Activated CD8-positive, alpha-beta T cell treated with anti-CD3 and anti-CD28 coated beads for 36 hours (primary cell): ENCODE results near the gene ADIPOR2. TPM values are rescaled to one million over a fixed set of nuclear protein-coding genes. Genes with fewer than 3 reads are reported as not detected.

Experiments
- ATAC-seq: fragments of 200-7000 bp; cut with Tn5 transposase; one replicate; pipeline ENCODE4 v1.10.0; 2021; ENCODE audit warnings: mild to moderate bottlenecking, moderate library complexity
- CTCF ChIA-PET: fragments of 350-600 bp; sonication (Branson Sonifier 250); formaldehyde crosslinking; loops from one replicate; lab custom pipeline; 2021; ENCODE audit warnings: antibody characterized with exemption; lab: Charles Lee
- POLR2A ChIA-PET: fragments of 350-600 bp; sonication (Branson Sonifier 250); formaldehyde crosslinking; loops from one replicate; lab custom pipeline; 2021; ENCODE audit warnings: antibody characterized with exemption; lab: Charles Lee
- DNase-seq: peaks from one replicate; pipeline ENCODE4 v3.0.0-alpha.2; 2020
- H3K27ac Mint-ChIP-seq: one replicate; pipeline ENCODE4 v1.8.0; 2021; ENCODE audit warnings: mild to moderate bottlenecking, mixed read lengths
- H3K27me3 Mint-ChIP-seq: one replicate; pipeline ENCODE4 v1.8.0; 2021; ENCODE audit warnings: mixed read lengths
- H3K36me3 Mint-ChIP-seq: one replicate; pipeline ENCODE4 v1.8.0; 2021; ENCODE audit warnings: low read depth, mixed read lengths
- H3K4me1 Mint-ChIP-seq: one replicate; pipeline ENCODE4 v1.8.0; 2021; ENCODE audit warnings: low read depth, mixed read lengths
- H3K4me3 Mint-ChIP-seq: one replicate; pipeline ENCODE4 v1.8.0; 2021; ENCODE audit warnings: mild to moderate bottlenecking, moderate library complexity, mixed read lengths
- H3K9me3 Mint-ChIP-seq: one replicate; pipeline ENCODE4 v1.8.0; 2021; ENCODE audit warnings: mixed read lengths
- CTCF ChIP-seq: fragments of 200-600 bp; IDR thresholded peaks from one replicate; pipeline ENCODE4 v1.8.0; 2022; ENCODE audit warnings: antibody characterized with exemption, mild to moderate bottlenecking
- intact Hi-C: fragments of 100-400 bp; cut with micrococcal nuclease; formaldehyde crosslinking; loops from one replicate; pipeline ENCODE4 v1.10.0; 2022
- total RNA-seq, 2 experiments: library from RNA; stranded (reverse); gene quantifications; one replicate each; pipeline ENCODE4 v1.2.3, GENCODE V29; 2021

ADIPOR2 gene
- total RNA-seq, 2 experiments from 2014 or later = 48.3 to 49.9 TPM

- Mint-ChIP-seq H3K27me3 (no peaks in the 10 kb centered on the region), H3K9me3 (peaks cover 22% of the 10 kb centered on the region), H3K4me1 (peaks cover 17% of the 10 kb centered on the region), H3K36me3 (peaks cover 37% of the 10 kb centered on the region), H3K4me3 (no peak overlapping the region), H3K27ac (no peak overlapping the region)
- TF ChIP-seq CTCF = no peak
- no peak for ATAC-seq
- intact Hi-C loops = loop anchor here (10.0 kb wide), 1 partner anchor 53 kb away; the partner anchor contains the start of gene ADIPOR2
- no peak for DNase-seq
- POLR2A ChIA-PET = interaction anchor here (1.0 kb wide), 1 partner anchor 57 kb away, joined by 4 read pairs; the partner anchor contains the start of gene ADIPOR2
- CTCF ChIA-PET = interaction anchor here (1.5 kb wide), 1 partner anchor 95 kb away, joined by 3 read pairs; no protein-coding TSS in a partner anchor
Observed at GRCh38 chr12:1747609-1748008, 56.7 kb downstream of the ADIPOR2 start.

DNA sequence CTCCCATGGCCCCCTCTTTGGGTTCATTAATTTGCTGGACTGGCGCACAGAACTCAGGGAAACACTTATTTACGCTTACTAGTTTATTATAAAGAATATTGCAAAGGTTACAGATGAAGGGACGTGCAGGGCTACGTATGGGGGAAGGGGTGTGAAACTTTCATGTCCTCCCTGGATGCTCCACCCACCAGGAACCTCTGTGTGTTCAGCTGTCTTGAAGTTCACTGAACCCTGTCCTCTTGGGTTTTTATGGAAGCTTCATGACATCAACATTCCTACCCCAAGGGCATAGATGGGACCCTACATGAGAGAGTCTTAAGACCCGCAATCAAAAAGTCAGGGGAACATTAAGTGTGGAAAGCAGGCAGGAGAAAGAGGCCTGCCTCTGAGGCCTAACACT is 58.1 kb downstream of the ADIPOR2 start:
- POLR2A ChIA-PET = no interaction called here
- Mint-ChIP-seq H3K27me3 (no peaks in the 10 kb centered on the region), H3K36me3 (peaks cover 37% of the 10 kb centered on the region), H3K27ac (no peak overlapping the region), H3K4me3 (no peak overlapping the region), H3K4me1 (peaks cover 19% of the 10 kb centered on the region), H3K9me3 (peaks cover 22% of the 10 kb centered on the region)
- DNase-seq (no peak), ATAC-seq (no peak)
- TF ChIP-seq CTCF = no peak
- CTCF ChIA-PET = interaction anchor here (1.5 kb wide), 1 partner anchor 96 kb away, joined by 3 read pairs; no protein-coding TSS in a partner anchor
- intact Hi-C loops = loop anchor here (10.0 kb wide), 1 partner anchor 54 kb away; the partner anchor contains the start of gene ADIPOR2

DNA sequence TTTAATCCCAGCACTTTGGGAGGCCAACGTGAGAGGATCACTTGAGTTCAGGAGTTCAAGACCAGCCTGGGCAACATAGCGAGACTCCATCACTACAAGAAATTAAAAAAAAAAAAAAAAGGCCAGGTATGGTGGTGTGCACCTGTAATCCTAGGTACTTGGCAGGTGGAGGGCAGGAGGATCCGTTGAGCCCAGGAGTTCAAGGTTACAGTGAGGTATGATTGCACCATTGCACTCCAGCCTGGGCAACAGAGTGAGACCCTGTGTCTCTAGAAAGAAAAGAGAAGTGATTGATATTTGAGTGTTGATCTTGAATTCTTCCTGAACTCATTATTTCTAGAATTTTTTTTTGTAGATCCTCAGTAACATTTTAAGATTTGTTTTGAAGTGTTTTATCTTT is 59.4 kb downstream of the ADIPOR2 start:
- H3K4me1 Mint-ChIP-seq = peaks cover 19% of the 10 kb centered on the region
- CTCF ChIA-PET = no interaction called here
- TF ChIP-seq CTCF = no peak
- no peaks in the 10 kb centered on the region for H3K27me3 Mint-ChIP-seq
- H3K9me3 Mint-ChIP-seq = peaks cover 21% of the 10 kb centered on the region
- no peak overlapping the region for H3K27ac Mint-ChIP-seq
- intact Hi-C loops = no loop called here
- DNase-seq (no peak), ATAC-seq (no peak)
- no peak overlapping the region for H3K4me3 Mint-ChIP-seq
- POLR2A ChIA-PET = no interaction called here
- peaks cover 38% of the 10 kb centered on the region for H3K36me3 Mint-ChIP-seq

DNA sequence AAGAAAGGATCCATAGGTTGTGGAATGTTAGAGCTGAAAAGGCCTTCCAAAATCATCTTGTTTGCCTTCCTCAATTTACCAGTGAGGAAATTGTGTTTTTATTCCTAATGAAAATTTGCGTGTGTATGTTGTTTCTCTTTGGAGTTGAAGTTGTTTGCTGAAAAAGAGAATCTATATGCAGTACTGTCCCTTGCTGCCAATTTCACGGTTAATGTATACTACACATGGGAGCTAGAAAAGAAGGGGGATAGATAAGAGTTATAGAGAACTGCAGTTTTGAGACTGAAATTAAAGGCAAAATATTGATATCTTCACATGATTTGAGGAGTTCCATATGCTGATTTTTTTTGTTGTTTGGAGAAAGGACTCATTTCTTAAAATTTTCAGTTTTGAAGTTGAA is 67.5 kb downstream of the ADIPOR2 start:
- intact Hi-C loops = no loop called here
- H3K4me3 Mint-ChIP-seq = no peak overlapping the region
- peaks cover 41% of the 10 kb centered on the region for H3K36me3 Mint-ChIP-seq
- DNase-seq (no peak), ATAC-seq (no peak)
- ChIA-PET CTCF (no interaction called here), POLR2A (no interaction called here)
- H3K27ac Mint-ChIP-seq = no peak overlapping the region
- H3K4me1 Mint-ChIP-seq = peaks cover 15% of the 10 kb centered on the region
- H3K9me3 Mint-ChIP-seq = peaks cover 2% of the 10 kb centered on the region
- no peak for TF ChIP-seq CTCF
- no peaks in the 10 kb centered on the region for H3K27me3 Mint-ChIP-seq

DNA sequence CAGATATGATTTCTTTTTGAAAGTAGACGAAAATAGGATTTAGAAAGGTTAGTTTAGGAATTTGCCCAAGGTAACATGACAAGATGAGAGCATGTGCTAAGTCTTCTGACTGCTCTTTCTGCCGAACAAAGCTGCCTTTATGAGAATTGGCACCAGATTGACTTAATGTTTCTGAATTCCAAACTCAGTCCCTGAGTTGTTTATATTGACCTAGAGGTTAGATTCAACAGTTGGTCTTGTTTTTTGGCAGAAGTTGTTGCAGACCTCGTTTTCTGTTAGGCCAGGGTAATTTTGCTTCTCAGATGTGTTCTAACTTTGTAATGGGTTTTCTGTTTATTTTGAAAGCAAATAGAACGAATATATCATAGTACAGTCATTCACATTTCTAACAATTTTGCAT is 68.0 kb downstream of the ADIPOR2 start:
- no peak for TF ChIP-seq CTCF
- Mint-ChIP-seq H3K9me3 (peaks cover 2% of the 10 kb centered on the region), H3K4me1 (peaks cover 15% of the 10 kb centered on the region), H3K36me3 (peaks cover 41% of the 10 kb centered on the region), H3K27ac (no peak overlapping the region), H3K27me3 (no peaks in the 10 kb centered on the region), H3K4me3 (no peak overlapping the region)
- ATAC-seq (no peak), DNase-seq (no peak)
- ChIA-PET CTCF (no interaction called here), POLR2A (no interaction called here)
- intact Hi-C loops = no loop called here
